AG04450 (cell line): ENCODE measurements around the gene CEP43. TPM values are rescaled to one million over a fixed set of nuclear protein-coding genes. Genes with fewer than 3 reads are reported as not detected.

Experiments used
- CTCF ChIA-PET: fragments of 300-600, 350-600 bp; formaldehyde crosslinking; extraction: SDS; loops from one replicate; lab custom pipeline; 2022; ENCODE audit warnings: antibody characterized with exemption, inconsistent platforms; lab: Charles Lee
- POLR2A ChIA-PET: fragments of 350-600 bp; formaldehyde crosslinking; extraction: SDS; loops from one replicate; lab custom pipeline; 2021; ENCODE audit warnings: antibody characterized with exemption, inconsistent platforms; lab: Yijun Ruan, JAX
- DNase-seq: peaks from one replicate; pipeline ENCODE4 v3.0.0-alpha.2; 2011; ENCODE audit warnings: low read depth, low spot score
- H3K27ac ChIP-seq: one replicate; pipeline ENCODE4 v1.5.1; 2012; ENCODE audit warnings: low read depth, low read length, control low read depth
- H3K27me3 ChIP-seq: one replicate; pipeline ENCODE4 v1.6.0; 2012; ENCODE audit warnings: low read length; ENCODE audit not compliant: control insufficient read depth, insufficient read depth
- H3K4me3 ChIP-seq: 2 replicates; pipeline ENCODE4 v1.5.1; 2011; ENCODE audit warnings: mild to moderate bottlenecking, low read depth, low read length, control low read depth
- H3K9me3 ChIP-seq: 2 replicates; pipeline ENCODE4 v1.5.1; 2012; ENCODE audit warnings: low read length; ENCODE audit not compliant: control insufficient read depth, insufficient read depth
- polyA plus RNA-seq: library from polyadenylated mRNA; depleted of rRNA; stranded (reverse); fragments of >200 nt; gene quantifications from 2 replicates; pipeline ENCODE4 v1.2.3, GENCODE V29; 2011
- TF ChIP-seq, protein P1 (sequence below): IDR thresholded peaks from 2 replicates; pipeline ENCODE4 v1.5.1; 2011; ENCODE audit warnings: low read depth, low read length, control low read depth, inconsistent platforms

CEP43 gene
- polyA plus RNA-seq, 1 experiment: 21.4 TPM

- Histone ChIP-seq H3K9me3 (no peaks in the 10 kb centered on the region), H3K4me3 (no peak overlapping the region), H3K27me3 (no peaks in the 10 kb centered on the region), H3K27ac (no peak overlapping the region)
- ChIA-PET POLR2A (no interaction called here), CTCF (no interaction called here)
- TF ChIP-seq, protein P1, sequence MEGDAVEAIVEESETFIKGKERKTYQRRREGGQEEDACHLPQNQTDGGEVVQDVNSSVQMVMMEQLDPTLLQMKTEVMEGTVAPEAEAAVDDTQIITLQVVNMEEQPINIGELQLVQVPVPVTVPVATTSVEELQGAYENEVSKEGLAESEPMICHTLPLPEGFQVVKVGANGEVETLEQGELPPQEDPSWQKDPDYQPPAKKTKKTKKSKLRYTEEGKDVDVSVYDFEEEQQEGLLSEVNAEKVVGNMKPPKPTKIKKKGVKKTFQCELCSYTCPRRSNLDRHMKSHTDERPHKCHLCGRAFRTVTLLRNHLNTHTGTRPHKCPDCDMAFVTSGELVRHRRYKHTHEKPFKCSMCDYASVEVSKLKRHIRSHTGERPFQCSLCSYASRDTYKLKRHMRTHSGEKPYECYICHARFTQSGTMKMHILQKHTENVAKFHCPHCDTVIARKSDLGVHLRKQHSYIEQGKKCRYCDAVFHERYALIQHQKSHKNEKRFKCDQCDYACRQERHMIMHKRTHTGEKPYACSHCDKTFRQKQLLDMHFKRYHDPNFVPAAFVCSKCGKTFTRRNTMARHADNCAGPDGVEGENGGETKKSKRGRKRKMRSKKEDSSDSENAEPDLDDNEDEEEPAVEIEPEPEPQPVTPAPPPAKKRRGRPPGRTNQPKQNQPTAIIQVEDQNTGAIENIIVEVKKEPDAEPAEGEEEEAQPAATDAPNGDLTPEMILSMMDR: no peak
- DNase-seq: no peak
Measured at GRCh38 chr6:167020206-167020605, 21.0 kb downstream of the CEP43 start.

- no peaks in the 10 kb centered on the region for H3K9me3 ChIP-seq
- no peaks in the 10 kb centered on the region for H3K27me3 ChIP-seq
- TF ChIP-seq, protein P1: no peak
- H3K4me3 ChIP-seq: no peak overlapping the region
- DNase-seq: no peak
- ChIA-PET POLR2A (no interaction called here), CTCF (no interaction called here)
- H3K27ac ChIP-seq: no peak overlapping the region
Measured at GRCh38 chr6:167027308-167027707, 28.1 kb downstream of the CEP43 start.

- Histone ChIP-seq H3K27ac (peak overlapping the region; percentile 21), H3K4me3 (no peak overlapping the region), H3K27me3 (no peaks in the 10 kb centered on the region), H3K9me3 (no peaks in the 10 kb centered on the region)
- no peak for DNase-seq
- ChIA-PET CTCF (no interaction called here), POLR2A (no interaction called here)
- TF ChIP-seq, protein P1: no peak
Measured at GRCh38 chr6:167027772-167028171, 28.6 kb downstream of the CEP43 start.

DNA sequence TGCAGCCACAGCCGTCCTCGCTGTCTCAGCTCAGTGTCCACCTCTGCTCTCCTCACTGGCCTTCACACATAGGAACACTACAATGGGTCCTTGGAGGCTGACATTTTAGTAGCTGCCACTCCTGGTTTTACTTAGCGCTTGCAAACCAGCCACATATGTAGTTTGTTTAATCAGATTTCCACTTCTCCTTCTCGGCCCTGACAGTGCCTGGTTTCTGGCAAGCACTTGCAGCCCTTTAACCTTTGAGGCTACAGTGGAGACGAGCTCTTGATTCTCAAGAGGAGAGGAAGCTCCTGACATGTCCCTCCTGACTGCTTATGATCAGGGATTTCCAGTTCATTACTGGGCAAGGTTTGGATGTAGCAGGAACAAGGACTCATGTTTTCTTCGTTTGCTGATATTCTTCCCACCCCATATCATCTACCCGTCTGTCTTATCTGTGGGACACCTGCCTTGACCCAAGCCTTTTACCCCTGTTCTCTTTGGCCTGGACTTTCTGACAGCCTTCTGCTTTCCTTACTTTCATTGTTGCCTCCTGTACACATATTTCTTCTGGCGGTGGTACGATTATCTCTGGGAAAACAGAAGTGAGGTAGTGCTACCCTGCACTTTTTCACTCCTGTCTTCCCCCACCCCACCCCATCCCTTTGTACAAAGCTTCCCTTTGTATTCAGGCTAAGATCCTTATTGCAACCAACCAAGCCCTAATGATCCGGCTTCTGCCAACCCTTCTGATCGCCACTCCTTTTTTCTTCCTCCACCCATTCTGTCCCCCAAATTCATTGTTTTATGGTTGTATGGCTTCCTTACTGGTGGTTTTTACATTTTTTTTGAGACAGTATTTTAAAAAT, 31.2 kb downstream of the CEP43 start:
- ChIA-PET CTCF (no interaction called here), POLR2A (interaction anchor here (0.6 kb wide), 1 partner anchor 403 kb away, joined by 5 read pairs; no protein-coding TSS in a partner anchor)
- TF ChIP-seq, protein P1: no peak
- Histone ChIP-seq H3K27ac (no peak overlapping the region), H3K27me3 (no peaks in the 10 kb centered on the region), H3K4me3 (no peak overlapping the region), H3K9me3 (no peaks in the 10 kb centered on the region)
- no peak for DNase-seq

GRCh38 chr6:167031082-167031709, 32.0 kb downstream of the CEP43 start:
- DNase-seq: no peak
- ChIA-PET POLR2A (interaction anchor here (0.6 kb wide), 1 partner anchor 404 kb away, joined by 5 read pairs; no protein-coding TSS in a partner anchor), CTCF (no interaction called here)
- H3K27me3 ChIP-seq: no peaks in the 10 kb centered on the region
- TF ChIP-seq, protein P1: no peak
- no peaks in the 10 kb centered on the region for H3K9me3 ChIP-seq
- H3K4me3 ChIP-seq: no peak overlapping the region
- H3K27ac ChIP-seq: no peak overlapping the region
